HepG2 (cell line): ENCODE data around the gene DYNLT5. TPM values are rescaled to one million over a fixed set of nuclear protein-coding genes. Genes with fewer than 3 reads are reported as not detected.

Experiments used
- ATAC-seq: fragments of 200-7000 bp; cut with Tn5 transposase; 3 replicates; pipeline ENCODE4 v1.9.1; 2020; ENCODE audit warnings: mild to moderate bottlenecking, moderate library complexity
- BruUV-seq: library from RNA; stranded (reverse); fragments of 400-500 nt; replicated peaks from 2 replicates; lab custom pipeline; 2021; lab: Mats Ljungman, UMichigan
- CTCF ChIA-PET: fragments of 300-600 bp; formaldehyde crosslinking; extraction: SDS; loops from one replicate; lab custom pipeline; 2021; ENCODE audit warnings: low total read pairs, inconsistent platforms, low intra/inter-chr PET ratio; lab: Yijun Ruan, JAX
- POLR2A ChIA-PET: fragments of 350-600 bp; sonication (Branson Sonifier 250); formaldehyde crosslinking; loops from one replicate; lab custom pipeline; 2020; ENCODE audit warnings: antibody characterized with exemption, inconsistent platforms; lab: Yijun Ruan, JAX
- DNase-seq: peaks from one replicate; pipeline ENCODE4 v3.0.0-alpha.2; 2015; ENCODE audit warnings: low spot score
- FAIRE-seq: peaks from 3 replicates; lab custom pipeline; 2011; peaks lifted over from hg19 to GRCh38; lab: Jason Lieb, UNC
- H2AFZ ChIP-seq: one replicate; pipeline ENCODE4 v1.6.1; 2011; ENCODE audit warnings: low read length, inconsistent platforms
- H3K27ac ChIP-seq: fragments of 300-600 bp; 3 replicates; pipeline ENCODE4 v1.8.0; 2011; ENCODE audit warnings: mixed run types, mild to moderate bottlenecking, mixed read lengths, low read length, inconsistent platforms; ENCODE audit not compliant: insufficient read depth; ENCODE audit errors: extremely low read length
- H3K27me3 ChIP-seq, 2 experiments: fragments of 200-600 bp in 1 of 2; 2 replicates in 1 of 2; 3 replicates in 1 of 2; pipeline versions ENCODE4 v1.6.0 to v1.8.0; 2011; ENCODE audit warnings: low read length in 2 of 2, mild to moderate bottlenecking in 2 of 2, moderate library complexity in 2 of 2, inconsistent platforms in 1 of 2; ENCODE audit not compliant: insufficient read depth in 2 of 2, control insufficient read depth in 1 of 2
- H3K36me3 ChIP-seq, 2 experiments: fragments of 200-600 bp in 1 of 2; replicated peaks in 1 of 2; 2 replicates in 1 of 2; 3 replicates in 1 of 2; pipeline versions ENCODE4 v1.5.1 to v1.8.0; 2011; ENCODE audit warnings: low read length in 2 of 2, inconsistent platforms in 1 of 2; ENCODE audit not compliant: insufficient read depth in 2 of 2, control insufficient read depth in 1 of 2
- H3K4me1 ChIP-seq: 2 replicates; pipeline ENCODE4 v1.5.1; 2012; ENCODE audit warnings: low read length, inconsistent platforms; ENCODE audit not compliant: insufficient read depth
- H3K4me2 ChIP-seq: 2 replicates; pipeline ENCODE4 v1.6.0; 2011; ENCODE audit warnings: low read depth, low read length, inconsistent platforms
- H3K4me3 ChIP-seq, 3 experiments: fragments of 200-600 bp in 1 of 3; sonication (generic), shearing (Covaris generic) in 1 of 3; replicated peaks in 1 of 3; 2 replicates each; pipeline ENCODE4 v1.5.1; 2011 to 2016; ENCODE audit warnings: low read length in 3 of 3, inconsistent platforms in 2 of 3, low read depth in 2 of 3, mild to moderate bottlenecking in 2 of 3, control low read depth in 1 of 3, mixed read lengths in 1 of 3; ENCODE audit not compliant: insufficient read depth in 1 of 3
- H3K79me2 ChIP-seq: one replicate; pipeline ENCODE4 v1.6.1; 2011; ENCODE audit warnings: low read length, inconsistent platforms; ENCODE audit not compliant: insufficient read depth
- H3K9ac ChIP-seq: 2 replicates; pipeline ENCODE4 v1.6.0; 2011; ENCODE audit warnings: mild to moderate bottlenecking, low read depth, low read length, inconsistent platforms; ENCODE audit not compliant: insufficient read depth
- H3K9me3 ChIP-seq: 2 replicates; pipeline ENCODE4 v1.5.1; 2012; ENCODE audit warnings: mild to moderate bottlenecking, low read length
- H4K20me1 ChIP-seq: 2 replicates; pipeline ENCODE4 v1.6.0; 2011; ENCODE audit warnings: inconsistent platforms, mild to moderate bottlenecking, low read length, moderate library complexity; ENCODE audit not compliant: insufficient read depth
- CBFB ChIP-seq: sonication (generic); formaldehyde crosslinking; IDR thresholded peaks from 2 replicates; pipeline ENCODE4 v1.4.0; 2020; ENCODE audit warnings: missing genetic modification reagents
- CREB1 ChIP-seq, 2 experiments: fragments of 450-650 bp in 1 of 2; IDR thresholded peaks; 2 replicates each; pipeline ENCODE4 v1.6.1; 2016 to 2017; ENCODE audit warnings: control low read depth in 1 of 2, mild to moderate bottlenecking in 1 of 2, missing compliant biosample characterization in 1 of 2, missing genetic modification characterization in 1 of 2
- GABPB1 ChIP-seq: IDR thresholded peaks from 2 replicates; pipeline ENCODE4 v1.6.1; 2016; ENCODE audit warnings: mild to moderate bottlenecking, missing genetic modification reagents, moderate library complexity, missing compliant biosample characterization
- HIVEP1 ChIP-seq: sonication (generic); formaldehyde crosslinking; IDR thresholded peaks from 2 replicates; pipeline ENCODE4 v1.4.0; 2020; ENCODE audit warnings: mild to moderate bottlenecking, missing genetic modification reagents
- HNF4A ChIP-seq: sonication (generic); formaldehyde crosslinking; IDR thresholded peaks from 2 replicates; pipeline ENCODE4 v1.4.0; 2020; ENCODE audit warnings: missing genetic modification reagents
- MYC ChIP-seq: sonication (generic); formaldehyde crosslinking; IDR thresholded peaks from 2 replicates; pipeline ENCODE4 v1.9.0; 2021; ENCODE audit warnings: missing genetic modification reagents, borderline replicate concordance
- NPAS2 ChIP-seq: sonication (generic); formaldehyde crosslinking; IDR thresholded peaks from 2 replicates; pipeline ENCODE4 v1.8.0; 2022; ENCODE audit warnings: mild to moderate bottlenecking, missing genetic modification reagents, borderline replicate concordance
- TARDBP ChIP-seq: sonication (generic); formaldehyde crosslinking; IDR thresholded peaks from 2 replicates; pipeline ENCODE4 v1.8.0; 2022; ENCODE audit warnings: mild to moderate bottlenecking, missing genetic modification reagents
- ZNF33A ChIP-seq: sonication (generic); formaldehyde crosslinking; IDR thresholded peaks from 2 replicates; pipeline ENCODE4 v1.5.1; 2020; ENCODE audit warnings: missing genetic modification reagents, mild to moderate bottlenecking, moderate library complexity, borderline replicate concordance
- ZNF546 ChIP-seq: sonication (generic); formaldehyde crosslinking; conservative IDR thresholded peaks from 2 replicates; pipeline ENCODE4 v1.8.1; 2023; ENCODE audit warnings: mild to moderate bottlenecking, missing genetic modification reagents
- ZNF567 ChIP-seq: sonication (generic); formaldehyde crosslinking; IDR thresholded peaks from 2 replicates; pipeline ENCODE4 v1.8.1; 2023; ENCODE audit warnings: mild to moderate bottlenecking, missing genetic modification reagents, borderline replicate concordance
- ZNF574 ChIP-seq: sonication (generic); formaldehyde crosslinking; IDR thresholded peaks from 2 replicates; pipeline ENCODE4 v1.4.0; 2020; ENCODE audit warnings: missing genetic modification reagents
- ZNF775 ChIP-seq: sonication (generic); formaldehyde crosslinking; IDR thresholded peaks from 2 replicates; pipeline ENCODE4 v1.4.0; 2020; ENCODE audit warnings: missing genetic modification reagents, mild to moderate bottlenecking, moderate library complexity, borderline replicate concordance
- WGBS: methylation state at CpG from one replicate; pipeline ENCODE4 v1.1.6; 2017; ENCODE audit warnings: low lambda C conversion rate; 5-methylcytosine and 5-hydroxymethylcytosine counted together
- in situ Hi-C: cut with HindIII; loops from 2 replicates; pipeline ENCODE4 v1.10.0; 2017; ENCODE audit warnings: low pct_unique_long_range_greater_than_20kb; ENCODE audit not compliant: extremely low pct_ligation_motif_present
- intact Hi-C: fragments of 100-400 bp; cut with micrococcal nuclease; formaldehyde crosslinking; loops from one replicate; pipeline ENCODE4 v1.10.0; 2022; ENCODE audit not compliant: unreplicated experiment
- polyA plus RNA-seq, 8 experiments: library from polyadenylated mRNA; depleted of rRNA in 3 of 8; stranded (reverse) in 7 of 8; unstranded in 1 of 8; fragments of >200 nt; fragmentation: Illumina TruSeq in 4 of 8; extraction: Trizol in 4 of 8; gene quantifications; 2 replicates each; pipeline versions ENCODE4 v1.2.1 to v1.2.3, GENCODE V29; 2011 to 2016; ENCODE audit warnings: low read depth in 4 of 8, missing spikeins in 1 of 8, mixed read lengths in 1 of 8; ENCODE audit not compliant: insufficient read depth in 1 of 8
- total RNA-seq, 5 experiments: library from RNA; depleted of rRNA; stranded (reverse); fragments of >200 nt; fragmentation: Illumina TruSeq; extraction: Trizol; gene quantifications; 2 replicates each; pipeline ENCODE4 v1.2.3, GENCODE V29; 2016; ENCODE audit warnings: low read depth in 1 of 5
- TF ChIP-seq, protein P1 (sequence below): IDR thresholded peaks from 2 replicates; pipeline ENCODE4 v1.6.1; 2016; ENCODE audit warnings: low read depth, missing genetic modification reagents, missing compliant biosample characterization
- TF ChIP-seq, protein P2 (sequence below): sonication (generic); formaldehyde crosslinking; IDR thresholded peaks from 2 replicates; pipeline ENCODE4 v1.5.1; 2020; ENCODE audit warnings: missing genetic modification reagents, mild to moderate bottlenecking, borderline replicate concordance

DYNLT5 gene
- total and polyA plus RNA-seq, 2 of the 13 experiments (the other 11 are each of a cell fraction or from before 2014, with no cell fraction given) = not detected

- Histone ChIP-seq H3K9me3 (no peaks in the 10 kb centered on the region), H3K27ac (no peak overlapping the region), H3K36me3 (no peaks in the 10 kb centered on the region), H4K20me1 (no peaks in the 10 kb centered on the region; the same call in 1 of the 2 replicates), H3K9ac (no peak overlapping the region), H3K4me1 (no peaks in the 10 kb centered on the region), H2AFZ (no peak overlapping the region), H3K79me2 (no peaks in the 10 kb centered on the region), H3K27me3 (no peaks in the 10 kb centered on the region), H3K4me2 (no peak overlapping the region), H3K4me3 (no peak overlapping the region)
- BruUV-seq = no TSS peak
- WGBS = 29% methylated on average over 3 of the region's 3 CpGs
- FAIRE-seq (no peak), ATAC-seq (no peak), DNase-seq (no peak)
- POLR2A ChIA-PET = no interaction called here
- intact Hi-C loops = loop anchor here (5.0 kb wide), 1 partner anchor 227 kb away; no protein-coding TSS in a partner anchor
- in situ Hi-C loops = loop anchor here (10.0 to 25.0 kb wide), 2 partner anchors 465 to 767 kb away; no protein-coding TSS in a partner anchor
- CTCF ChIA-PET = no interaction called here
- TF ChIP-seq, protein P1, sequence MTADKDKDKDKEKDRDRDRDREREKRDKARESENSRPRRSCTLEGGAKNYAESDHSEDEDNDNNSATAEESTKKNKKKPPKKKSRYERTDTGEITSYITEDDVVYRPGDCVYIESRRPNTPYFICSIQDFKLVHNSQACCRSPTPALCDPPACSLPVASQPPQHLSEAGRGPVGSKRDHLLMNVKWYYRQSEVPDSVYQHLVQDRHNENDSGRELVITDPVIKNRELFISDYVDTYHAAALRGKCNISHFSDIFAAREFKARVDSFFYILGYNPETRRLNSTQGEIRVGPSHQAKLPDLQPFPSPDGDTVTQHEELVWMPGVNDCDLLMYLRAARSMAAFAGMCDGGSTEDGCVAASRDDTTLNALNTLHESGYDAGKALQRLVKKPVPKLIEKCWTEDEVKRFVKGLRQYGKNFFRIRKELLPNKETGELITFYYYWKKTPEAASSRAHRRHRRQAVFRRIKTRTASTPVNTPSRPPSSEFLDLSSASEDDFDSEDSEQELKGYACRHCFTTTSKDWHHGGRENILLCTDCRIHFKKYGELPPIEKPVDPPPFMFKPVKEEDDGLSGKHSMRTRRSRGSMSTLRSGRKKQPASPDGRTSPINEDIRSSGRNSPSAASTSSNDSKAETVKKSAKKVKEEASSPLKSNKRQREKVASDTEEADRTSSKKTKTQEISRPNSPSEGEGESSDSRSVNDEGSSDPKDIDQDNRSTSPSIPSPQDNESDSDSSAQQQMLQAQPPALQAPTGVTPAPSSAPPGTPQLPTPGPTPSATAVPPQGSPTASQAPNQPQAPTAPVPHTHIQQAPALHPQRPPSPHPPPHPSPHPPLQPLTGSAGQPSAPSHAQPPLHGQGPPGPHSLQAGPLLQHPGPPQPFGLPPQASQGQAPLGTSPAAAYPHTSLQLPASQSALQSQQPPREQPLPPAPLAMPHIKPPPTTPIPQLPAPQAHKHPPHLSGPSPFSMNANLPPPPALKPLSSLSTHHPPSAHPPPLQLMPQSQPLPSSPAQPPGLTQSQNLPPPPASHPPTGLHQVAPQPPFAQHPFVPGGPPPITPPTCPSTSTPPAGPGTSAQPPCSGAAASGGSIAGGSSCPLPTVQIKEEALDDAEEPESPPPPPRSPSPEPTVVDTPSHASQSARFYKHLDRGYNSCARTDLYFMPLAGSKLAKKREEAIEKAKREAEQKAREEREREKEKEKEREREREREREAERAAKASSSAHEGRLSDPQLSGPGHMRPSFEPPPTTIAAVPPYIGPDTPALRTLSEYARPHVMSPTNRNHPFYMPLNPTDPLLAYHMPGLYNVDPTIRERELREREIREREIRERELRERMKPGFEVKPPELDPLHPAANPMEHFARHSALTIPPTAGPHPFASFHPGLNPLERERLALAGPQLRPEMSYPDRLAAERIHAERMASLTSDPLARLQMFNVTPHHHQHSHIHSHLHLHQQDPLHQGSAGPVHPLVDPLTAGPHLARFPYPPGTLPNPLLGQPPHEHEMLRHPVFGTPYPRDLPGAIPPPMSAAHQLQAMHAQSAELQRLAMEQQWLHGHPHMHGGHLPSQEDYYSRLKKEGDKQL = no peak
- TF ChIP-seq ZNF567 (no peak), MYC (CRISPR knock-in tag) (no peak), CREB1 (IDR thresholded peaks at IDR 0.05) (no peak), CREB1 (CRISPR knock-in tag; IDR thresholded peaks at IDR 0.05) (no peak), ZNF574 (CRISPR knock-in tag) (no peak), GABPB1 (CRISPR knock-in tag) (no peak), NPAS2 (CRISPR knock-in tag) (no peak), ZNF33A (no peak), ZNF775 (CRISPR knock-in tag) (no peak), HNF4A (CRISPR knock-in tag) (no peak), TARDBP (CRISPR knock-in tag) (no peak), ZNF546 (CRISPR knock-in tag) (no peak), CBFB (no peak), HIVEP1 (CRISPR knock-in tag) (no peak)
- TF ChIP-seq, protein P2, sequence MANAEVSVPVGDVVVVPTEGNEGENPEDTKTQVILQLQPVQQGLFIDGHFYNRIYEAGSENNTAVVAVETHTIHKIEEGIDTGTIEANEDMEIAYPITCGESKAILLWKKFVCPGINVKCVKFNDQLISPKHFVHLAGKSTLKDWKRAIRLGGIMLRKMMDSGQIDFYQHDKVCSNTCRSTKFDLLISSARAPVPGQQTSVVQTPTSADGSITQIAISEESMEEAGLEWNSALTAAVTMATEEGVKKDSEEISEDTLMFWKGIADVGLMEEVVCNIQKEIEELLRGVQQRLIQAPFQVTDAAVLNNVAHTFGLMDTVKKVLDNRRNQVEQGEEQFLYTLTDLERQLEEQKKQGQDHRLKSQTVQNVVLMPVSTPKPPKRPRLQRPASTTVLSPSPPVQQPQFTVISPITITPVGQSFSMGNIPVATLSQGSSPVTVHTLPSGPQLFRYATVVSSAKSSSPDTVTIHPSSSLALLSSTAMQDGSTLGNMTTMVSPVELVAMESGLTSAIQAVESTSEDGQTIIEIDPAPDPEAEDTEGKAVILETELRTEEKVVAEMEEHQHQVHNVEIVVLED (CRISPR knock-in tag) = no peak
These were observed 22.7 kb upstream of the DYNLT5 start for GRCh38 chr1:66729523-66729922.
